Neural cell (in vitro differentiated cells): ENCODE measurements around the gene PI4K2B. TPM values are rescaled to one million over a fixed set of nuclear protein-coding genes. Genes with fewer than 3 reads are reported as not detected.

Experiments
- H2AFZ ChIP-seq: fragments of 200-600, 300-800 bp; sonication (generic), shearing (Covaris generic); 2 replicates; pipeline ENCODE4 v1.6.0; 2014; ENCODE audit warnings: low read depth, mild to moderate bottlenecking, antibody characterized with exemption, low read length, moderate library complexity
- H3F3A ChIP-seq: fragments of 200-600 bp; shearing (Covaris generic); 2 replicates; pipeline ENCODE4 v1.6.1; 2016; ENCODE audit warnings: mild to moderate bottlenecking, moderate library complexity, mixed read lengths, antibody characterized with exemption, low read length; ENCODE audit not compliant: insufficient read depth, poor library complexity, severe bottlenecking
- H3K27ac ChIP-seq: fragments of 200-600, 300-800 bp; sonication (generic), shearing (Covaris generic); 2 replicates; pipeline ENCODE4 v1.5.1; 2014; ENCODE audit warnings: mild to moderate bottlenecking, low read length, moderate library complexity
- H3K27me3 ChIP-seq: fragments of 300-800, 200-600 bp; sonication (generic), shearing (Covaris generic); 2 replicates; pipeline ENCODE4 v1.6.0; 2014; ENCODE audit warnings: mild to moderate bottlenecking, low read depth, low read length, moderate library complexity; ENCODE audit not compliant: insufficient read depth
- H3K36me3 ChIP-seq: fragments of 300-800, 200-600 bp; sonication (generic), shearing (Covaris generic); 2 replicates; pipeline ENCODE4 v1.5.1; 2014; ENCODE audit warnings: mild to moderate bottlenecking, antibody characterized with exemption, low read length, moderate library complexity; ENCODE audit not compliant: insufficient read depth
- H3K4me2 ChIP-seq: fragments of 300-800, 200-600 bp; sonication (generic), shearing (Covaris generic); 2 replicates; pipeline ENCODE4 v1.6.0; 2014; ENCODE audit warnings: mild to moderate bottlenecking, low read length
- H3K4me3 ChIP-seq: fragments of 300-800, 200-600 bp; sonication (generic), shearing (Covaris generic); 2 replicates; pipeline ENCODE4 v1.5.1; 2014; ENCODE audit warnings: mild to moderate bottlenecking, low read length, moderate library complexity
- H3K79me2 ChIP-seq: fragments of 200-600 bp; shearing (Covaris generic); replicated peaks from 2 replicates; pipeline ENCODE4 v1.6.0; 2014; ENCODE audit warnings: mild to moderate bottlenecking, low read length, moderate library complexity; ENCODE audit not compliant: insufficient read depth
- H3K9ac ChIP-seq: fragments of 300-800, 200-600 bp; sonication (generic), shearing (Covaris generic); 2 replicates; pipeline ENCODE4 v1.6.1; 2016; ENCODE audit warnings: mild to moderate bottlenecking, low read length, mixed read lengths
- H3K9me2 ChIP-seq: fragments of 200-600 bp; shearing (Covaris generic); 2 replicates; pipeline ENCODE4 v1.6.1; 2016; ENCODE audit warnings: mild to moderate bottlenecking, low read length, mixed read lengths; ENCODE audit not compliant: insufficient read depth
- H3K9me3 ChIP-seq: fragments of 200-600, 300-800 bp; sonication (generic), shearing (Covaris generic); 2 replicates; pipeline ENCODE4 v1.6.1; 2016; ENCODE audit warnings: mild to moderate bottlenecking, mixed run types, low read length, moderate library complexity, mixed read lengths
- H4K20me1 ChIP-seq: fragments of 200-600 bp; shearing (Covaris generic); 2 replicates; pipeline ENCODE4 v1.6.1; 2016; ENCODE audit warnings: mild to moderate bottlenecking, mixed run types; ENCODE audit not compliant: insufficient read depth
- EP300 ChIP-seq: fragments of 450-650 bp; conservative IDR thresholded peaks from 2 replicates; pipeline ENCODE4 v1.6.1; 2014; ENCODE audit warnings: antibody characterized with exemption, mild to moderate bottlenecking, moderate library complexity; ENCODE audit not compliant: poor library complexity, severe bottlenecking
- EZH2 ChIP-seq: fragments of 200-600, 300-800 bp; shearing (Covaris generic), sonication (generic); IDR thresholded peaks from 2 replicates; pipeline ENCODE4 v1.6.1; 2014; ENCODE audit warnings: antibody characterized with exemption, low read length, borderline replicate concordance, mild to moderate bottlenecking; ENCODE audit not compliant: insufficient read depth, poor library complexity, severe bottlenecking
- MXI1 ChIP-seq: fragments of 450-650 bp; conservative IDR thresholded peaks from 2 replicates; pipeline ENCODE4 v1.6.1; 2014; ENCODE audit warnings: antibody characterized with exemption, mild to moderate bottlenecking; ENCODE audit not compliant: poor library complexity, severe bottlenecking
- POLR2AphosphoS5 ChIP-seq: IDR thresholded peaks from 2 replicates; pipeline ENCODE4 v1.6.1; 2012
- RAD21 ChIP-seq: fragments of 450-650 bp; conservative IDR thresholded peaks from 2 replicates; pipeline ENCODE4 v1.6.1; 2014; ENCODE audit warnings: antibody characterized with exemption, mild to moderate bottlenecking, moderate library complexity
- SMC3 ChIP-seq: fragments of 450-650 bp; conservative IDR thresholded peaks from 2 replicates; pipeline ENCODE4 v1.6.1; 2014; ENCODE audit warnings: antibody characterized with exemption, mild to moderate bottlenecking, moderate library complexity; ENCODE audit not compliant: poor library complexity
- TAF1 ChIP-seq: IDR thresholded peaks from 2 replicates; pipeline ENCODE4 v1.6.1; 2012; ENCODE audit warnings: low read depth
- polyA plus RNA-seq: library from polyadenylated mRNA; depleted of rRNA; stranded (reverse); fragments of >200 nt; gene quantifications from 2 replicates; pipeline ENCODE4 v1.2.3, GENCODE V29; 2014
- TF ChIP-seq, protein P1 (sequence below): IDR thresholded peaks from 2 replicates; pipeline ENCODE4 v1.6.1; 2012; ENCODE audit warnings: borderline replicate concordance
- TF ChIP-seq, protein P2 (sequence below): fragments of 450-650 bp; IDR thresholded peaks from 2 replicates; pipeline ENCODE4 v1.5.1; 2014; ENCODE audit warnings: antibody characterized with exemption, mild to moderate bottlenecking, moderate library complexity; ENCODE audit not compliant: poor library complexity, severe bottlenecking

The PI4K2B gene
- polyA plus RNA-seq, 1 donor from 2014 or later: 10.0 TPM

DNA sequence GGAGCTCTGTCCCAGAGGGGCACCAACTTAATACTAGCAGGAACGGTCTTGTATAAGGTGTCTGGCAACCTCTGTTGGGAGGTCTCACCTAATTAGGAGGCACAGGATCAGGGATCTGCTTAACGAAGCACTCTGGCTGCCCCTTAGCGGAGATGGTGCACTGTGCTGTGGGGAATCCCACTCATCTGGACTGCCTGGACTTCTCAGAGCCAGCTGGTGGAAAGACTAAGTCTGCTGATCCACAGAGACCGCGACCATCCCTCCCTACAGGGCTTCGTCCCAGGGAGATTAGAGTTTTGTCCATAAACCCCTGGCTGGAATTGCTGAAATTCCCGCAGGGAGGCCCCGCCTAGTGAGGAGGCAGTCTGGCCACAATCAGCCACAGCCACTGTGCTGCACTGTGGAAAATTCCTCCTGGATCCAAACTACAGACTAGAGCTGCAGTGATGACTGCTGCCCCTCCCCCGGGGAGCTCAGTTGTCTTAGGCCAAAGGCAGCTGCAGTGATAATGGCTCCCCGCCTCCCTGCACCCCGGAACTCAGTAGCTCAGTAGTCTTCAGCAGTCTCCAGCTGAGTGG, 56.7 kb downstream of the PI4K2B start:
- Histone ChIP-seq H3K4me2 (no peak overlapping the region), H3K27me3 (no peaks in the 10 kb centered on the region), H3K9me3 (no peaks in the 10 kb centered on the region), H3K27ac (no peak overlapping the region), H2AFZ (no peak overlapping the region), H3F3A (no peaks in the 10 kb centered on the region), H3K4me3 (no peak overlapping the region), H3K9ac (no peak overlapping the region), H3K36me3 (no peaks in the 10 kb centered on the region), H4K20me1 (no peaks in the 10 kb centered on the region), H3K9me2 (no peaks in the 10 kb centered on the region), H3K79me2 (no peaks in the 10 kb centered on the region)
- TF ChIP-seq SMC3 (no peak), TAF1 (no peak), RAD21 (no peak), EP300 (no peak), EZH2 (no peak), POLR2AphosphoS5 (no peak), MXI1 (no peak)
- TF ChIP-seq, protein P1, sequence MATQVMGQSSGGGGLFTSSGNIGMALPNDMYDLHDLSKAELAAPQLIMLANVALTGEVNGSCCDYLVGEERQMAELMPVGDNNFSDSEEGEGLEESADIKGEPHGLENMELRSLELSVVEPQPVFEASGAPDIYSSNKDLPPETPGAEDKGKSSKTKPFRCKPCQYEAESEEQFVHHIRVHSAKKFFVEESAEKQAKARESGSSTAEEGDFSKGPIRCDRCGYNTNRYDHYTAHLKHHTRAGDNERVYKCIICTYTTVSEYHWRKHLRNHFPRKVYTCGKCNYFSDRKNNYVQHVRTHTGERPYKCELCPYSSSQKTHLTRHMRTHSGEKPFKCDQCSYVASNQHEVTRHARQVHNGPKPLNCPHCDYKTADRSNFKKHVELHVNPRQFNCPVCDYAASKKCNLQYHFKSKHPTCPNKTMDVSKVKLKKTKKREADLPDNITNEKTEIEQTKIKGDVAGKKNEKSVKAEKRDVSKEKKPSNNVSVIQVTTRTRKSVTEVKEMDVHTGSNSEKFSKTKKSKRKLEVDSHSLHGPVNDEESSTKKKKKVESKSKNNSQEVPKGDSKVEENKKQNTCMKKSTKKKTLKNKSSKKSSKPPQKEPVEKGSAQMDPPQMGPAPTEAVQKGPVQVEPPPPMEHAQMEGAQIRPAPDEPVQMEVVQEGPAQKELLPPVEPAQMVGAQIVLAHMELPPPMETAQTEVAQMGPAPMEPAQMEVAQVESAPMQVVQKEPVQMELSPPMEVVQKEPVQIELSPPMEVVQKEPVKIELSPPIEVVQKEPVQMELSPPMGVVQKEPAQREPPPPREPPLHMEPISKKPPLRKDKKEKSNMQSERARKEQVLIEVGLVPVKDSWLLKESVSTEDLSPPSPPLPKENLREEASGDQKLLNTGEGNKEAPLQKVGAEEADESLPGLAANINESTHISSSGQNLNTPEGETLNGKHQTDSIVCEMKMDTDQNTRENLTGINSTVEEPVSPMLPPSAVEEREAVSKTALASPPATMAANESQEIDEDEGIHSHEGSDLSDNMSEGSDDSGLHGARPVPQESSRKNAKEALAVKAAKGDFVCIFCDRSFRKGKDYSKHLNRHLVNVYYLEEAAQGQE: no peak
- TF ChIP-seq, protein P2, sequence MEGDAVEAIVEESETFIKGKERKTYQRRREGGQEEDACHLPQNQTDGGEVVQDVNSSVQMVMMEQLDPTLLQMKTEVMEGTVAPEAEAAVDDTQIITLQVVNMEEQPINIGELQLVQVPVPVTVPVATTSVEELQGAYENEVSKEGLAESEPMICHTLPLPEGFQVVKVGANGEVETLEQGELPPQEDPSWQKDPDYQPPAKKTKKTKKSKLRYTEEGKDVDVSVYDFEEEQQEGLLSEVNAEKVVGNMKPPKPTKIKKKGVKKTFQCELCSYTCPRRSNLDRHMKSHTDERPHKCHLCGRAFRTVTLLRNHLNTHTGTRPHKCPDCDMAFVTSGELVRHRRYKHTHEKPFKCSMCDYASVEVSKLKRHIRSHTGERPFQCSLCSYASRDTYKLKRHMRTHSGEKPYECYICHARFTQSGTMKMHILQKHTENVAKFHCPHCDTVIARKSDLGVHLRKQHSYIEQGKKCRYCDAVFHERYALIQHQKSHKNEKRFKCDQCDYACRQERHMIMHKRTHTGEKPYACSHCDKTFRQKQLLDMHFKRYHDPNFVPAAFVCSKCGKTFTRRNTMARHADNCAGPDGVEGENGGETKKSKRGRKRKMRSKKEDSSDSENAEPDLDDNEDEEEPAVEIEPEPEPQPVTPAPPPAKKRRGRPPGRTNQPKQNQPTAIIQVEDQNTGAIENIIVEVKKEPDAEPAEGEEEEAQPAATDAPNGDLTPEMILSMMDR: no peak

DNA sequence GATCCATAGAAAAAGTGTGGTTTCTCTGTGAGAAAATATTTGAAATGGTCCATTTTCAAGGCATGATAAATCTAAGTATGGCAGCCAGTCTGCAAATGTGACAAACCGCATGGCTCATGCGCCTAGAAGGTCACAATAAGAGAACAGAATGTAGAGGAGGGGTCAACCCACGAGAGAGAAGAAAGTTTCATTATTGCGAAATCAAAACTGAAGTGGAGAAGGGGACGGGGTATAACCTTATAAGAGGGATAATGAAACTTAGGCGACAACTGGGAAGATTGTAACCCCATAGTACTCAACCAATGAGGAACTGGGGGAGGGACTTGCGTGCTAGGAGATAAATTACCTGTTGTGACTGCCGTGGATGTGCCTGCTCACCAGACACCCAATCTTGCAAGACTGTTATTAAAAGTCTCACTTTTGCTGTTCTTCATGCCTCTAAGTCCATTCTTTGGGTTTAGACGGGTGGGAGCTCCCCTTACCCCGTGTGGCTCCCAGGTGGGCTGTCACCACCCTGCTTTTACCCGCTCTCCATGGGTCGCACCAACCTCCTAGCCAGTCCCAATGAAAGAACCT, 57.4 kb downstream of the PI4K2B start:
- Histone ChIP-seq H3K9ac (no peak overlapping the region), H4K20me1 (no peaks in the 10 kb centered on the region)

More for the DNA sequence above, 57.4 kb downstream of the PI4K2B start:
- Histone ChIP-seq H3K27me3 (no peaks in the 10 kb centered on the region), H2AFZ (no peak overlapping the region), H3K4me2 (no peak overlapping the region), H3K4me3 (no peak overlapping the region), H3K27ac (no peak overlapping the region), H3K9me3 (no peaks in the 10 kb centered on the region), H3K36me3 (no peaks in the 10 kb centered on the region), H3K79me2 (no peaks in the 10 kb centered on the region), H3K9me2 (no peaks in the 10 kb centered on the region), H3F3A (no peaks in the 10 kb centered on the region)
- TF ChIP-seq RAD21 (no peak), TAF1 (no peak)
